LNCaP clone FGC (cell line): Measurements from ENCODE around the gene KRT33B.
"Not testable (repeated sequence)": the region's sequence is repeated elsewhere in the genome, so short reads cannot be mapped to it uniquely, and the experiment has no call there.

Source experiments
- DNase-seq: peaks from one replicate; pipeline ENCODE4 v3.0.0-alpha.2; 2011; ENCODE audit warnings: low read depth
- H3K4me3 ChIP-seq: 2 replicates; pipeline ENCODE4 v1.5.1; 2011; ENCODE audit warnings: mild to moderate bottlenecking, low read depth, low read length, control low read depth
- CTCF ChIP-seq: IDR thresholded peaks from 2 replicates; pipeline ENCODE4 v1.5.1; 2012; ENCODE audit warnings: mild to moderate bottlenecking; ENCODE audit not compliant: control insufficient read depth, insufficient read depth; ENCODE audit errors: extremely low read depth

The KRT33B gene

GRCh38 chr17:41386227-41386626 lies 16.6 kb upstream of the KRT33B start:
- no peak for DNase-seq
- no peak overlapping the region for H3K4me3 ChIP-seq
- TF ChIP-seq CTCF, result no peak

GRCh38 chr17:41383690-41384089 lies 14.1 kb upstream of the KRT33B start:
- H3K4me3 ChIP-seq, result no peak overlapping the region
- no peak for DNase-seq
- no peak for TF ChIP-seq CTCF

- no peak for DNase-seq
- H3K4me3 ChIP-seq, result no peak overlapping the region
- no peak for TF ChIP-seq CTCF
Observed at GRCh38 chr17:41382394-41382793, 12.8 kb upstream of the KRT33B start.

- not testable (repeated sequence) for DNase-seq, H3K4me3 ChIP-seq
Observed at GRCh38 chr17:41381943-41382342, 12.3 kb upstream of the KRT33B start, which contains the start of gene KRT34. Gene KRT34 (minus strand): TSS chr17:41382306. CDS start chr17:41382246, 60 bp downstream.

GRCh38 chr17:41380091-41380490 lies 10.5 kb upstream of the KRT33B start:
- DNase-seq, H3K4me3 ChIP-seq: not testable (repeated sequence)

GRCh38 chr17:41377546-41377945 lies 7.9 kb upstream of the KRT33B start:
- TF ChIP-seq CTCF, result no peak
- no peak for DNase-seq
- H3K4me3 ChIP-seq, result no peak overlapping the region

GRCh38 chr17:41369023-41369422 lies 590 bp downstream of the KRT33B start:
- H3K4me3 ChIP-seq, result no peak overlapping the region
- DNase-seq, result no peak
- TF ChIP-seq CTCF, result no peak

- no peak for TF ChIP-seq CTCF
- H3K4me3 ChIP-seq, result no peak overlapping the region
- no peak for DNase-seq
Observed at GRCh38 chr17:41367426-41368075, 2.1 kb downstream of the KRT33B start.
